ENCODE data around the gene P2RY2.

DNA sequence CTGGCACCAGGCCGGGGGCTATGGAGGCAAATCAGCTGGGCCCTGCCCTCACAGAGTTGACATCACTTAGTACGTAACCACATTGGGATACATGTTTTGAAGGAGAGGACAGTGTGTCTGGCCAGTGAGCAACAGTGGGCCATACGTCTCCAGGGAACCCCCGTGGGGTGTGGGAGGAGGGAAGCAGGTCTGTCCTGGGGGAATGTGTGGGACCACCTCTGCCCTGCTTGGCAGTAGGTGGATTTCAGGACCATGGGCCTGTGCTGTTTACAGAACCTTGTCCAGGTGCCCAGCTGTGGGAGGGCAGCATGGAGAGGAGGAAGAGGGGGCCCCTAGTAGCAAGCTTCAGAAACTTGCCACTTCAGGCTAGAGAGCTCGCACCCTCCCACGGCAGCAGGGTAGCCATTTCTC lies 21.0 kb downstream of the P2RY2 start:
- TF ChIP-seq, protein P1, sequence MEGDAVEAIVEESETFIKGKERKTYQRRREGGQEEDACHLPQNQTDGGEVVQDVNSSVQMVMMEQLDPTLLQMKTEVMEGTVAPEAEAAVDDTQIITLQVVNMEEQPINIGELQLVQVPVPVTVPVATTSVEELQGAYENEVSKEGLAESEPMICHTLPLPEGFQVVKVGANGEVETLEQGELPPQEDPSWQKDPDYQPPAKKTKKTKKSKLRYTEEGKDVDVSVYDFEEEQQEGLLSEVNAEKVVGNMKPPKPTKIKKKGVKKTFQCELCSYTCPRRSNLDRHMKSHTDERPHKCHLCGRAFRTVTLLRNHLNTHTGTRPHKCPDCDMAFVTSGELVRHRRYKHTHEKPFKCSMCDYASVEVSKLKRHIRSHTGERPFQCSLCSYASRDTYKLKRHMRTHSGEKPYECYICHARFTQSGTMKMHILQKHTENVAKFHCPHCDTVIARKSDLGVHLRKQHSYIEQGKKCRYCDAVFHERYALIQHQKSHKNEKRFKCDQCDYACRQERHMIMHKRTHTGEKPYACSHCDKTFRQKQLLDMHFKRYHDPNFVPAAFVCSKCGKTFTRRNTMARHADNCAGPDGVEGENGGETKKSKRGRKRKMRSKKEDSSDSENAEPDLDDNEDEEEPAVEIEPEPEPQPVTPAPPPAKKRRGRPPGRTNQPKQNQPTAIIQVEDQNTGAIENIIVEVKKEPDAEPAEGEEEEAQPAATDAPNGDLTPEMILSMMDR (IDR thresholded peaks at IDR 0.05; ENCODE audit: low read length) = no peak
- no peak for TF ChIP-seq EZH2 (optimal IDR thresholded peaks at IDR 0.05; ENCODE audit: low read depth, low read length)
- no peak for TF ChIP-seq EZH2phosphoT487 (IDR thresholded peaks at IDR 0.05; ENCODE audit: low read length)
